HG03175 (cell line): ENCODE data around the gene ORM1.

Experiments used
- ATAC-seq: cut with Tn5 transposase; IDR thresholded peaks from one replicate; pipeline ENCODE4 v1.9.1; 2021; ENCODE audit warnings: mild to moderate bottlenecking, moderate library complexity; ENCODE audit not compliant: unreplicated experiment

The ORM1 gene

GRCh38 chr9:114375386-114376175 is 52.7 kb downstream of the ORM1 start:
- ATAC-seq = no peak
